Measurements from ENCODE around the gene PLEKHG4B.
"Not testable (repeated sequence)": the region's sequence is repeated elsewhere in the genome, so short reads cannot be mapped to it uniquely, and the experiment has no call there.

Gene PLEKHG4B, protein sequence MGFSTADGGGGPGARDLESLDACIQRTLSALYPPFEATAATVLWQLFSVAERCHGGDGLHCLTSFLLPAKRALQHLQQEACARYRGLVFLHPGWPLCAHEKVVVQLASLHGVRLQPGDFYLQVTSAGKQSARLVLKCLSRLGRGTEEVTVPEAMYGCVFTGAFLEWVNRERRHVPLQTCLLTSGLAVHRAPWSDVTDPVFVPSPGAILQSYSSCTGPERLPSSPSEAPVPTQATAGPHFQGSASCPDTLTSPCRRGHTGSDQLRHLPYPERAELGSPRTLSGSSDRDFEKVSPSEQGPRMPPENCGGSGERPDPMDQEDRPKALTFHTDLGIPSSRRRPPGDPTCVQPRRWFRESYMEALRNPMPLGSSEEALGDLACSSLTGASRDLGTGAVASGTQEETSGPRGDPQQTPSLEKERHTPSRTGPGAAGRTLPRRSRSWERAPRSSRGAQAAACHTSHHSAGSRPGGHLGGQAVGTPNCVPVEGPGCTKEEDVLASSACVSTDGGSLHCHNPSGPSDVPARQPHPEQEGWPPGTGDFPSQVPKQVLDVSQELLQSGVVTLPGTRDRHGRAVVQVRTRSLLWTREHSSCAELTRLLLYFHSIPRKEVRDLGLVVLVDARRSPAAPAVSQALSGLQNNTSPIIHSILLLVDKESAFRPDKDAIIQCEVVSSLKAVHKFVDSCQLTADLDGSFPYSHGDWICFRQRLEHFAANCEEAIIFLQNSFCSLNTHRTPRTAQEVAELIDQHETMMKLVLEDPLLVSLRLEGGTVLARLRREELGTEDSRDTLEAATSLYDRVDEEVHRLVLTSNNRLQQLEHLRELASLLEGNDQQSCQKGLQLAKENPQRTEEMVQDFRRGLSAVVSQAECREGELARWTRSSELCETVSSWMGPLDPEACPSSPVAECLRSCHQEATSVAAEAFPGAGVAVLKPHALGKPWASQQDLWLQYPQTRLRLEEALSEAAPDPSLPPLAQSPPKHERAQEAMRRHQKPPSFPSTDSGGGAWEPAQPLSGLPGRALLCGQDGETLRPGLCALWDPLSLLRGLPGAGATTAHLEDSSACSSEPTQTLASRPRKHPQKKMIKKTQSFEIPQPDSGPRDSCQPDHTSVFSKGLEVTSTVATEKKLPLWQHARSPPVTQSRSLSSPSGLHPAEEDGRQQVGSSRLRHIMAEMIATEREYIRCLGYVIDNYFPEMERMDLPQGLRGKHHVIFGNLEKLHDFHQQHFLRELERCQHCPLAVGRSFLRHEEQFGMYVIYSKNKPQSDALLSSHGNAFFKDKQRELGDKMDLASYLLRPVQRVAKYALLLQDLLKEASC (N-terminal part only)

DNA sequence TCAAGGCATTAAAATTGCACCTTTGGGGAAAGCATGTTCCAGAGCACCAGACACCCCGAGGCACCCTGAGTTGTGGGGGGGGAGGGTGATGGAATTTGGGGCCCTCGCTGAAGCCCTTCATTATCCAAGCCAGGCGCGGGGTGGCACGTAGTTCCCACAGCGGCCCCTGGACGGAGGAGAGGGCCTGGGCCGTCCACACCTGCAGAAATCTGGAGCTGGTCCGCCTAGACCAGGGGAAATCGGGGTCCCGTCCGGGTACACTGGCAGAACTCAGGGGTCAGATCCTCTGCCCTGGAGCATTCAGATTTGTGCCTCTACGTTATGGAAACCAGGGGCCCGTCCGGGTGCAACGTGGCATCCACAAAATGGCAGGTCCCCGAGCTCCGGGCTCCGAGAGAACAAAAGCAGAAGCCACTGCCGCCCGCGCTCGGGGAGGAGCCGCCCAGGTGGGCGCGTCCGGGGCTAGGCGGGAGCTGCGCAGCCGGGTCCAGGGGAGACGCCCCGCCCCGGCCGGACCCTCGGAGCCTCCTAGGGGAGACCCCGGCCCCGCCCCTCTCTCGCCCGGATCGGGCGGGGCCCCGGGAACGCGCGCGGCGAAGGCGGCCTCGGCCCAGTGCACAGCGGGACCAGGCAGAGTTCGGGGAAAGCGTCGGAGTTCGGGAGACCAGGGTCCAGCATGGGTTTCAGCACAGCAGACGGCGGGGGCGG lies at the start of gene PLEKHG4B:
PLEKHG4B (plus strand) TSS at position 613 of the 708 bp plus-strand sequence; CDS start at position 677, 64 bp downstream.
- no peak for DNase-seq (ENCODE audit: low spot score)

DNA sequence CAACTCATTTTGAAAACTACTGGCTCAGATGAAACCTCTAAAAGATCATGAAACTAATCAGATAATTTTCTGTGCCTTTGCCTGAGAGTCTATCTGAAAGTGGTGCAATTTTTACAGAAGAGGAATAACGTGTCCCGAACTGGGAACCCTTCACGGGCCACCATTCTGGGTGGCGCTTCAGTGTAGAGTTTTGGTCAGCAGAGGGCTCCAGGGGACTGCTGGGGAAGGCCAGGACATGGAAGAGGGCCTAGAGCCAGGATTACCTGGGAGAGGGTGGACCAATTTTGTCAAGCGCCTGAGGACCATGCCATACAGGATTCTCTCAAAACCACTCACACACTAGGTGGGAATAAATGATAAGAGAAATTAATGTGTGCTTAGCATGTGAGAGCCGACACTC lies 49.7 kb upstream of the PLEKHG4B start:
- DNase-seq (ENCODE audit: low spot score) = no peak

DNA sequence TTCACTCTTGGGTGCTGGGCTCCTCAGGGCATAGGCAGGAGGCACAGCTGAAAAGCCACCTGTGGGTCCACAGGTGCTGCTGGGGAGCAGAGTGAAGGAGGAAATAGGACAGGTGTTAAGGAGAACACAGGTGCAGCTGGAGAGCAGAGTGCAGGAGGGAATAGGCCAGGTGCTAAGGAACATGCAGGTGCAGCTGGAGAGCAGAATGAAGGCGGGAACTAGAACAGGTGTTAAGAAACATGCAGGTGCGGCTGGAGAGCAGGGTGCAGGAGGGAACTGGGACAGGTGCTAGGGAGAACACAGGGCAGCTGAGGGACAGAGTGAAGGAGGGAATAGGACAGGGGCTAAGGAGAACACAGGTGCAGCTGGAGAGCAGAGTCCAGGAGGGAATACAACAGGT lies 43.8 kb upstream of the PLEKHG4B start:
- no peak for DNase-seq (ENCODE audit: low spot score)

DNA sequence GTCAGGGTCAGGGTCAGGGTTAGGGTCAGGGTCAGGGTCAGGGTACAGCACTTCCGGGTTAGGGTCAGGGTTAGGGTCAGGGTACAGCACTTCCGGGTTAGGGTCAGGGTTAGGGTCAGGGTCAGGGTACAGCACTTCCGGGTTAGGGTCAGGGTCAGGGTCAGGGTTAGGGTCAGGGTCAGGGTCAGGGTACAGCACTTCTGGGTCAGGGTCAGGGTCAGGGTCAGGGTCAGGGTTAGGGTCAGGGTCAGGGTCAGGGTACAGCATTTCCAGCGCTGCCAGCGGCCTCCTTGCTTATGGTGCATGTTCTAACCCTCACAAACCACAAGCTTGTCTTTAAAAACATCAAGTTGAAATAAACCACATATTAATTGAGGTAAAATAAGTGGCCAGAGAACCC lies 42.4 kb upstream of the PLEKHG4B start:
- DNase-seq (ENCODE audit: low spot score) = not testable (repeated sequence)

DNA sequence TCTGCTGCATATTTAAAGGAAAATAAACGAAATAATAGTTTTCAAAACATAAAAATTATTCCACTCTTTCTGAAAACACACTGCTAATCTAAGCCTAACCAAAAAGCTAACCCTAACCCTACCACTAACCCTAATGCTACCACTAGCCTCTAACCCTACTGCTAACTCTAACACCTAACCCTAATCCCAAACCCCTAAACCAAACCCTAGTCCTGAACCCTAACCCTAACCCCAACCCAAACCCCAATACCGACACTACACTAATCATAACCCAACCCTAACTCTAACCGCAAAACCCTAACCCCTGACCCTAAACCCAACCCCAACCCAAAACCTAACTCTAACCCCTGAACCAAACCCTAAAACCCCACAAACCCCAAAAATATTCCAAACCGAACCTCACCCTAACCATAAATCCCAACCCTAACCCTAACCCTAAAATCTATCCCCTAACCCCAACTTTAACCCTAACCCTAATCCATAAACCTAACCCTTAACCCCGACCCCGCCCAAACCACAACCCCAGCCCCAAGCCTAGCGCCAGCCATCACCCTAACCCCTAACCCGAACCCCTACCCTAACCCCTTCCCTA lies 41.9 kb upstream of the PLEKHG4B start:
- no peak for DNase-seq (ENCODE audit: low spot score)

DNA sequence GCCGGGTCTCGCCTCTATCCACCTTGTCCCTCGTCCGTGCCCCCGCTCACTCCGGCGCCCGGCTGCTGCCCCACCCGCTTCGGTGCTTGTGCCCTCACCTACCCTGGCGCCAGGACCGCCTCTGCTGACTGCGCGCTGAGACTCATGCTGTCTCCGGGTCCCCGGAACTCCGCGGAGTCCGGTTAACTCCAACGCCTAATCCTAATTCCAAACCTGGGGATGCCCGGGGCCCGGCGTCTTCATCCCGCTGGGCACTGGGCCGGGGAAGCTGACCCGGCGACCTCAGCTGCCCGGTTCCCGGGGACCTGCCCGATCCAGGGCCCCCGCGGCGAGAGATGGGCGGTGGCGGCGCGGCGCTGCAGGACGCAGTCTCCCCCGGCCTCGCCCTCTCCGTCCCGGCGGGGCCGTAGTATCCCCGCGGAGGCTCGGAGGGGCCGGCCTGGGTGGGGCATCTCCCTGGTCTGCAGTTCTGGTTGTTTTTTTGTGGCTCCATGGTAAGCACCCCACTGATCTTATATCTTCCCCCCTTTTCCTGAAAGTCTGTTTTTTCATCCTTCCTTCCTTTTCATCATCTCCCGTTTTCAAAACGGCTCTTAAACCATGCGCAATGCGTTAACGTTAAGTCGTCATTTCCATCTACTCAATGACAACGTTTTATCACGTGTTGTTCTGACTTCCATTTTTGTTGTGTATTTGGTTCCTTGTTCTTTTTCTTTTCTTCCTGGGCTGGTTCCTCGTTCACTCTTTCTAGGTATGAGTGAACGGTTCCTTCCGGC lies 41.1 kb upstream of the PLEKHG4B start:
- no peak for DNase-seq (ENCODE audit: low spot score)

DNA sequence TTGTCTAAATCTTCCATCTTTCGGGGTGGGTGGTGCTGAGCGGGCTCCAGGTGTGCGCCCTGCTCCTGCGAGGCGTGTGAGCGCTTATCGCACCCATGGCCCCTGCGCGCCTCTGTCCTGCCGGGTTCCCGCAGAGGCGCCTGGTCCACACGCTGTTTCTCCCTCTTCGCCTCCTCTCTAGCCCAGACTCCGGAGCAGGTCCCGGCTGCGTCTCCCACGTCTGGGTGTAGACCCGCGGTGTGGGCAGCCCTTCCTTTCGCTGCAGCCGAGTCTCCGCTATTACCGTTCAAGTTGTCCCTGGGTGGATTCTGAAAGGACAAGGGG lies 40.5 kb upstream of the PLEKHG4B start:
- no peak for DNase-seq (ENCODE audit: low spot score)

DNA sequence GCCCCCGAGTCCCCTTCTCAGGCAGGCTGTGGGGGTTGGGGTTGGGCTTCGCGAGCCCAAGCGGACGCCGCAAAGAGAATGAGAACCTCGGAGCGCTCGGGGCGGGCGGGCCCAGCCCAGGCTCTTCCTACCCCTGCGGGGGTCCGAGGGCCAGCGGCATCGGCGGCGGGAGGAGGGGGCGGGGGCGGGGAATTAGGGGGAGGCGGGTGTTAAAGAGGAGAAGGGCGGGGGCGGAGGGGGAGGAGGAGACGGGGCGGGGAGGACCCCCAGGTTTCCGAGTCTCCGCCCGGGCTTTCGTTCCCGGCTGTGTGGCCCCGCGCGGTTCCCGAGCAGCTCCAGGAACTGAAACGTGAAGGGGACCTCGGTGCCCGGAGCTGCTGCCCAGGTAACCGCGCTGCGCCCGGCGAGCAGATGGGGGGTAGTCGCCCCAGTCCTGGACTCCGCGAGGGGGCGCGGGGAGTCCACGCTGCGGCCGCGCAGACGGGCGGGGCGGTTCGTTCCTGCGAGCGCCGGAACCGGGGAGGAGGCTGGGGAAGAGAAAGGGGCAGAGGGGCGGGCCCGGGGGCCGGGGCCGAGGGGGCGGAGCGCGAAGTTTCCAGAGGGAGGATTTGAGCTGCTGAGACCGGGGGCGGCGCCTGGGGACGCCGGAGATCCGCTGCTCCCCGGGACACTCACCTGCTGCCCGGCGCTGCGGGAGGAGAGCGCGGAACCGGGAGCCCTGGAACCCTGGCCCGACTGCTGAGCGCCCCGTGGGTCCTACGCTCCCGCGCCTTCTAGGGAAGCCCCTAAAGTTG lies 38.4 kb upstream of the PLEKHG4B start:
- no peak for DNase-seq (ENCODE audit: low spot score)

DNA sequence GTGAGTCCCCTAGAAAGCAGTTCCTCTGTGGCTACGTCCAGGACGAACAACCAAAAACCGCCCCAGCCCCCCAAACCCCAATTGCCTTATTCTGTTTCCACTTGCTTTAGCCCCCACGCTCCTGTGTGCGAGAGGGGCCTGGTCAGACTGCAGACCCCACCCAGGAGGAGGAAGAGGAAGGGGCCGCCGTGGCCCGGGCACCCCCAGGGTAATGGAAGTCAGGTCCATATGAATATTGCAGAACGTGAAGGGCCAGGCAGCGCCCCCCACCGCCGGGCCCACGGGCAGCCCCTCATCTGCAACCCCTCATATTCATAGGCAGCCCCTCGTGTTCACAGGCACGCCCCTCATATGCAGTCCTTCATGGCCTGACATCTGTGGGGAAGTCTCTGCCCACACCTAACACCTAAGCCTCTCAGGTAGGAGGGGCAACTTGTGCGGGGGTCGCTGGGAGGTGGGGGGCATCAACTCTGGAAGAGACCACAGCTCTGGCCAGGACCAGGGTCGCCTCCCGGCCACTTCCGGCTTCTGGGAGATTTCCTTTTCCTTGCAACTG lies 37.7 kb upstream of the PLEKHG4B start:
- no peak for DNase-seq (ENCODE audit: low spot score)

DNA sequence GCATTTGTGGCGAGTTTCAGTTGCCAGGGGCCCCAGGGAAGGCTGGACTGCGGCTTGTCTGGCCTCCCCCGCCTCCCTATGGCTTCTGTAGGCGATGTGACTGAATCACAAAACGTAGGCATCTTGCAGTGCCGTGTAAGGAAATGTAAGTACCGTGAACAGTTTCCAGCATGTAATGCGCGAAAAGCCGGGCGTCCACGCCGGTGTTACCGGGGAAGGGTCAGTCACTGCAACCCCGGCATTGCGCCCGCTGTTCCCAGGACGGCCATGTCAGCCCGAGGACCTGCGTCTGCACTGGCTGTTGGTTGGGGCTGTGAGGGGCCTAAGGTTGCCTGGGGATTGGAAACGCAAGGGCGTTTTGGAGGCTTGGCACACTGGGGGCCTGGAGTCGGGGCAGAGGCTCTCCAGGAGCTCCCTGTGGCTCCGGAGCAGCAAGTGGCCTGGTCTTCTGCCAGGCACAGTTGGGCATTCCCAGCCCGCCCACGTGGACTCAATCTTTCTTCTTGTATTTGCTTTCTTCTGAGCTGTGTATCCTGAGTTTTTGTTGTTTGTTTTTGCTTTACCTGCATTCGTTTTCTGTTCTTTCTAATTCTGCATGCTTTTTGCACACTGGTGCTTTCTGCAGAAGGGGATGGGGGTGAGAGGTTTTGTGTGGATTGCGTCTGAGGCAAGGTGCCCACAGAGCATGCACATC lies 36.9 kb upstream of the PLEKHG4B start:
- no peak for DNase-seq (ENCODE audit: low spot score)

DNA sequence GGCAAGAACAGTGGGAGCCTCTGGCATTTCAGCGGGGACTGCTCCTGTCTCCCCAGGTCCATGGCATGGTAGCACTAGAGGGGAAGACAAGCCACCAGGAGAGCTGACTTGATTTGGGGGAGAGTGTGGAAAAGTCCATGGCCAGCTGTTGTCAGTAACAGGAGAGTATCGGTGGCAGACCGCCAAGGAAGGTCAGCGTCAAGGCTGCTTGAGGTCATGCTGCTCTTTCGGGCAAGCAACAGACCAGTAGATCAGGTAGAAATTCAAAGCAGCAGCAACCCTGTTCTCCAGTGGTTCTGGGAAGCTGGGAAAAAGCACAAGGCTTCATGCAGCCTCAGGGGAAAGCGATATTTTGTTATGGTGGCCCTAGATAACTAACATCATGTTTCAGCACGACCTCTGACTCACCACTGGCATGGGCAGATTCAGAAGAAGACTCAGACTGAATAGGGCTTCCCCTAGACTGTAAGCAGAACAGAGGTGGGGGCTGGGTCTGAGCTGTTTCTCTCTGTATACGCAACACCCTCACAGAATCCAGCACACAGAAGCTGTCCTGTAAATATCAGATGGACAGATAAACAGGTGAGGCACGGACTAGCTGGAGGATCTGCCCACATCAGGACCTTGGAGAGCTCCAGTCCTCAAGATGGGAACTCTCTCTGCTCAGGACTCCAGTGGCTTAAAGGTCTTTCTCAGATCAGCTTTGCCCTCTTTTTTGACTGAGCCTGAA lies 35.2 kb upstream of the PLEKHG4B start:
- DNase-seq (ENCODE audit: low spot score) = no peak

DNA sequence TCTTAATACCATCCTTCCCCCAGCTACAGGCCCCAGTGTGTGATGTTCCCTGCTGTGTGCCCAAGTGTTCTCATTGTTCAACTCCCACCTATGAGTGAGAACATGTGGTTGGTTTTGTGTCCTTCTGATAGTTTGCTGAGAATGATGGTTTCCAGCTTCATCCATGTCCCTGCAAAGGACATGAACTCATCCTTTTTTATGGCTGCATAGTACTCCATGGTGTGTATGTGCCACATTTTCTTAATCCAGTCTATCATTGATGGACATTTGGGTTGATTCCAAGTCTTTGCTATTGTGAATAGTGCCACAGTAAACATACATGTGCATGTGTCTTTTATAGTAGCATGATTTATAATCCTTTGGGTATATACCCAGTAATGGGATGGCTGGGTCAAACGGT lies 31.7 kb upstream of the PLEKHG4B start:
- DNase-seq (ENCODE audit: low spot score) = not testable (repeated sequence)

DNA sequence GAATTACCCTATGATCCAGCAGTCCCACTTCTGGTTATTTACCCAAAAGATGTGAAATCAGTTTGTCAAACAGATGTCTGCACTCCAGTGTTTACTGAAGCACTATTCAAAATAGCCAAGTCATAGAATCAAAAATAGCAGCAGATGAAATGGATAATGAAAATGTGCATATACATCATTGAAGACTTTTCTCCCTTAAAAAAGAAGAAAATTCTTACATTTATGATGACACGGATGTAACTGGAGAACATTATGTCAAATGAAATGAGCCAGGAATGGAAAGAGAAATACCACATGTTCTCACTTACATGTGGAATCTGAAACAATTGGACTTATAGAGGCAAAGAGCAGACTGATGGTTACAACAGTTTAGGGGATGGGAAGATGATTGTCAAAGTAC lies 21.5 kb upstream of the PLEKHG4B start:
- no peak for DNase-seq (ENCODE audit: low spot score)

DNA sequence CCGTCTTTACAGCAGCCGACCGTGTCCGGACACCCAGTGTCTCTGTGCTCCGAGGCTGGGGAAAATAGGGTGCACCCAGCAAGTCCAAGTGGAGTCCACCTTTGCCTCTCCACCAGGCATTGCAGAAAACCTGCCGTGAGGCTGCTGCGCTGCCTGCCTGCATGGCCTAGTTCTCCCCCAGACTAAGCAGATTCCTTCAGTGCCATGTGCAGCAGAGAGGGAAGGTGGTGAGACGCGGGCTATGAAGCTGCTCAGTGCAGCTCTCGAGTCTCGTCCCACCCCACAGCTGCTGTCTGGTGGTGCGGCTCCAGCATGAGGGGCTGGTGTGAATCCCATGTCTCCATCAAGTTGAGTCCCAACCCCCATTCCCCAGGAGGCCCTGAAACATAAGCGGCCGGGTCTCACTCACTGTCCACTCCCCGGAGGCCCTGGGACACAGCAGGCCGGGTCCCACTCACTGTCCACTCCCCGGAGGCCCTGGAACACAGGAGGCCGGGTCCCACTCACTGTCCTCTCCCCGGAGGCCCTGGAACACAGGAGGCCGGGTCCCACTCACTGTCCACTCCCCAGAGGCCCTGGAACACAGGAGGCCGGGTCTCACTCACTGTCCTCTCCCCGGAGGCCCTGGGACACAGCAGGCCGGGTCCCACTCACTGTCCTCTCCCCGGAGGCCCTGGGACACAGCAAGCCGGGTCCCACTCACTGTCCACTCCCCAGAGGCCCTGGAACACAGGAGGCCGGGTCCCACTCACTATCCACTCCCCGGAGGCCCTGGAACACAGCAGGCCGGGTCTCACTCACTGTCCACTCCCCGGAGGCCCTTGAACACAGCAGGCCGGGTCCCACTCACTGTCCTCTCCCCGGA lies 19.4 kb upstream of the PLEKHG4B start:
- DNase-seq (ENCODE audit: low spot score) = not testable (repeated sequence)

DNA sequence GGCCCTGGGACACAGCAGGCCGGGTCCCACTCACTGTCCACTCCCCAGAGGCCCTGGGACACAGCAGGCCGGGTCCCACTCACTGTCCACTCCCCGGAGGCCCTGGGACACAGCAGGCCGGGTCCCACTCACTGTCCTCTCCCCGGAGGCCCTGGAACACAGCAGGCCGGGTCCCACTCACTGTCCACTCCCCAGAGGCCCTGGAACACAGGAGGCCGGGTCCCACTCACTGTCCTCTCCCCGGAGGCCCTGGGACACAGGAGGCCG lies 18.9 kb upstream of the PLEKHG4B start:
- DNase-seq (ENCODE audit: low spot score) = not testable (repeated sequence)

DNA sequence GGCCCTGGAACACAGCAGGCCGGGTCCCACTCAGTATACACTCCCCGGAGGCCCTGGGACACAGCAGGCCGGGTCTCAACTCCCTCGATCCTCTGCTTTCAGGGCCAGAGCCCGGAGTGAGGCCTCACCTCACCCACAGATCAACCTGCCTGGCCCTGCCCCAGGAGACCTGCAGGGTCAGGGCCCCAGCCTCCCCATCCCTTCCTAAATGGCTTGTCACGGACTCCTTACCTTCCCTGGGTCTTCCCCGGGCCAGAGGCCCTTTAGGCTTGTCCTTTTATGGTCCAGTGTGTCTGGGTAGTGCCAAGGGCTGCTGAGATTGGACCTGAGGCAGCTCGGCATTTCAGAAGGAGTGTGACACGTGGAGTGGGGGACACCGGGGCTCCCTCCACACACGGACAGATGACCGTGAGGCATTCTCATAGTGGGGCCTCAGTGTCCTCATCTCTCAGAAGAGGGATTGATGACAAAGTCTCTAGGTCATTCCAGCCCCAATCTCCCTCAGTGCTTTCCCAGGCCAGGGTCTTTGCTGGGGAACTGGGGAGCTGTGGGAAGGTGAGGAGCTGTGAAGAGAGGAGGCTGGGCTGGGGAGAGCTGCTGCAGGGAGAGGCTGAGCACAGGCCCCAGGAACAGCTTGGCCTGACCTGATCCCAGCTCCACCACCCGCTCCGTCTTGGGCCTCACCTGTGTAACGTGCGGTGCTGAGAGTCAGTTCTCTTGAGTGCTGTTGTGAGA lies 18.0 kb upstream of the PLEKHG4B start:
- DNase-seq (ENCODE audit: low spot score) = no peak

Data from hematopoietic multipotent progenitor cell treated with erythropoietin and hydrocortisone succinate and interleukin-3 and kit ligand, for 15 days (in vitro differentiated cells).